ENCODE results near the gene PDE6C.

The PDE6C gene

GRCh38 chr10:93601146-93601773 is 11.1 kb upstream of the PDE6C start, which contains the start of gene RBP4:
Gene RBP4, minus strand, starts transcription at chr10:93601235. Its CDS starts 207 bp downstream, at chr10:93601028.
- TF ChIP-seq CTCF (IDR thresholded peaks at IDR 0.05; ENCODE audit: low read depth, low read length): no peak
- no peak for DNase-seq (ENCODE audit: extremely low read depth, low read depth)

- DNase-seq (ENCODE audit: extremely low read depth, low read depth): no peak
- no peak for TF ChIP-seq CTCF (IDR thresholded peaks at IDR 0.05; ENCODE audit: low read depth, low read length)
These were observed 10.6 kb upstream of the PDE6C start for GRCh38 chr10:93601774-93602162.

- no peak for DNase-seq (ENCODE audit: extremely low read depth, low read depth)
- TF ChIP-seq CTCF (IDR thresholded peaks at IDR 0.05; ENCODE audit: low read depth, low read length): no peak
These were observed 9.3 kb upstream of the PDE6C start for GRCh38 chr10:93603023-93603422.

GRCh38 chr10:93604146-93604545 is 8.2 kb upstream of the PDE6C start:
- no peak for TF ChIP-seq CTCF (IDR thresholded peaks at IDR 0.05; ENCODE audit: low read depth, low read length)
- DNase-seq (ENCODE audit: extremely low read depth, low read depth): no peak

- TF ChIP-seq CTCF (IDR thresholded peaks at IDR 0.05; ENCODE audit: low read depth, low read length): no peak
These were observed 3.9 kb upstream of the PDE6C start for GRCh38 chr10:93608421-93608820.

GRCh38 chr10:93613126-93613525 is 789 bp downstream of the PDE6C start:
- no peak for TF ChIP-seq CTCF (IDR thresholded peaks at IDR 0.05; ENCODE audit: low read depth, low read length)
- DNase-seq (ENCODE audit: extremely low read depth, low read depth): no peak

More at GRCh38 chr10:93608421-93608820, 3.9 kb upstream of the PDE6C start:
- DNase-seq (ENCODE audit: extremely low read depth, low read depth): no peak

GRCh38 chr10:93614101-93614825 is 1.9 kb downstream of the PDE6C start:
- TF ChIP-seq CTCF (IDR thresholded peaks at IDR 0.05; ENCODE audit: low read depth, low read length): no peak
- no peak for DNase-seq (ENCODE audit: extremely low read depth, low read depth)
